H1 (cell line): ENCODE measurements around the gene SYNE4. TPM values are rescaled to one million over a fixed set of nuclear protein-coding genes. Genes with fewer than 3 reads are reported as not detected.
A peak's percentile ranks its signal among the peaks of the same experiment; 100 is the strongest.

Experiments
- BACH1 ChIP-seq: IDR thresholded peaks from 2 replicates; pipeline ENCODE4 v1.6.1; 2012; ENCODE audit warnings: low read length, improper control_type of control experiment
- CTCF ChIP-seq, 3 experiments: IDR thresholded peaks; 1 replicate in 2 of 3; 2 replicates in 1 of 3; pipeline versions ENCODE4 v1.5.1 to v1.6.1; 2011; ENCODE audit warnings: low read length in 3 of 3, mild to moderate bottlenecking in 3 of 3, inconsistent platforms in 2 of 3, low read depth in 1 of 3, moderate library complexity in 1 of 3; ENCODE audit not compliant: insufficient read depth in 1 of 3; ENCODE audit errors: control extremely low read depth in 1 of 3
- E2F6 ChIP-seq: IDR thresholded peaks from 2 replicates; pipeline ENCODE4 v1.6.1; 2012; ENCODE audit warnings: inconsistent platforms
- GTF2F1 ChIP-seq: IDR thresholded peaks from 2 replicates; pipeline ENCODE4 v1.6.1; 2012; ENCODE audit warnings: low read depth, low read length, improper control_type of control experiment, borderline replicate concordance
- SAP30 ChIP-seq: fragments of 300-600 bp; sonication (generic); IDR thresholded peaks from 2 replicates; pipeline ENCODE4 v1.7.1; 2012; ENCODE audit warnings: low read length, moderate library complexity, mild to moderate bottlenecking, inconsistent platforms; ENCODE audit not compliant: insufficient read depth, insufficient replicate concordance
- SP1 ChIP-seq: IDR thresholded peaks from 2 replicates; pipeline ENCODE4 v1.6.1; 2011; ENCODE audit warnings: low read depth, low read length
- polyA plus RNA-seq, 7 experiments: library from polyadenylated mRNA; depleted of rRNA in 3 of 7; stranded (reverse) in 5 of 7; unstranded in 2 of 7; fragments of >200 nt in 5 of 7; fragments of 200-250 nt in 2 of 7; gene quantifications; 1 replicate in 5 of 7; 2 replicates in 1 of 7; 4 replicates in 1 of 7; pipeline versions ENCODE4 v1.2.1 to v1.2.3, GENCODE V29; 2011 to 2013; ENCODE audit warnings: missing spikeins in 2 of 7, mixed read lengths in 2 of 7
- total RNA-seq: library from RNA; stranded (reverse); fragmentation: NEBNext Ultra II Directional; extraction: Animal tissue kit (Norgen Biotek cat#: 25700); gene quantifications from 2 replicates; pipeline ENCODE4 v1.2.1, GENCODE V29; 2021

SYNE4 gene
- total and polyA plus RNA-seq, 2 of the 8 experiments (the other 6 are each of a cell fraction or from before 2014, with no cell fraction given) = 20.8 to 22.6 TPM

- peak; percentile 24; the same call in 1 of the 2 replicates for TF ChIP-seq BACH1
- no peak for TF ChIP-seq SAP30
- peak in 1 of 3 experiments; percentile 3; a peak in 1 of 4 replicates for TF ChIP-seq CTCF (IDR thresholded peaks at IDR 0.05; ENCODE audit: control extremely low read depth in 1 of 3, insufficient read depth in 1 of 3, low read depth in 1 of 3, low read length in 3 of 3)
- TF ChIP-seq GTF2F1 = no peak
- TF ChIP-seq E2F6 = 0 out of 2 replicates have a peak, but pooled peaks have one; percentile 20
- TF ChIP-seq SP1 = peak; percentile 92
- TF ChIP-seq, all 59 proteins: peak for 15
Measured at GRCh38 chr19:36014012-36014924, 5.7 kb upstream of the SYNE4 start, which contains the start of gene ALKBH6 (continued).
